NB4 (cell line): ENCODE results near the gene NTM.

Experiments used
- DNase-seq: peaks from one replicate; pipeline ENCODE4 v3.0.0; 2010; ENCODE audit warnings: low read depth
- H3K4me3 ChIP-seq: one replicate; pipeline ENCODE4 v1.5.1; 2011; ENCODE audit warnings: mild to moderate bottlenecking, low read depth, low read length, moderate library complexity
- CTCF ChIP-seq: IDR thresholded peaks from one replicate; pipeline ENCODE4 v1.5.1; 2012; ENCODE audit warnings: low read depth, low read length
- MAX ChIP-seq: IDR thresholded peaks from 2 replicates; pipeline ENCODE4 v1.6.1; 2011; ENCODE audit warnings: low read depth, low read length
- MYC ChIP-seq: IDR thresholded peaks from 2 replicates; pipeline ENCODE4 v1.6.1; 2011; ENCODE audit warnings: low read depth, low read length
- POLR2A ChIP-seq: IDR thresholded peaks from 2 replicates; pipeline ENCODE4 v1.6.1; 2011; ENCODE audit warnings: mild to moderate bottlenecking; ENCODE audit not compliant: insufficient read length; ENCODE audit errors: extremely low read depth

Gene NTM

GRCh38 chr11:132249256-132249655 lies 878.8 kb downstream of the NTM start:
- no peak for TF ChIP-seq CTCF
- no peak for TF ChIP-seq MAX
- no peak for TF ChIP-seq POLR2A
- TF ChIP-seq MYC: no peak
- no peak for DNase-seq
- H3K4me3 ChIP-seq: no peak overlapping the region

GRCh38 chr11:132251061-132251460 lies 880.6 kb downstream of the NTM start:
- TF ChIP-seq CTCF (no peak), MYC (no peak), MAX (no peak), POLR2A (no peak)
- DNase-seq: no peak
- H3K4me3 ChIP-seq: no peak overlapping the region

- no peak for DNase-seq
- TF ChIP-seq POLR2A (no peak), MAX (no peak), MYC (no peak), CTCF (no peak)
- no peak overlapping the region for H3K4me3 ChIP-seq
Measured at GRCh38 chr11:132253469-132254264, 883.3 kb downstream of the NTM start.

- no peak for DNase-seq
- H3K4me3 ChIP-seq: no peak overlapping the region
- no peak for TF ChIP-seq MAX
- no peak for TF ChIP-seq CTCF
- no peak for TF ChIP-seq MYC
- TF ChIP-seq POLR2A: no peak
Measured at GRCh38 chr11:132254906-132255305, 884.5 kb downstream of the NTM start.

GRCh38 chr11:132256528-132257279 lies 886.3 kb downstream of the NTM start:
- TF ChIP-seq CTCF: no peak
- TF ChIP-seq MAX: no peak
- no peak for TF ChIP-seq POLR2A
- TF ChIP-seq MYC: no peak
- DNase-seq: no peak

More at GRCh38 chr11:132256528-132257279, 886.3 kb downstream of the NTM start:
- no peak overlapping the region for H3K4me3 ChIP-seq
